Endodermal cell (in vitro differentiated cells): ENCODE results near the gene ARSA. TPM values are rescaled to one million over a fixed set of nuclear protein-coding genes. Genes with fewer than 3 reads are reported as not detected.

ENCODE experiments used
- DNase-seq: peaks from one replicate; pipeline ENCODE4 v3.0.0-alpha.2; 2017
- H3K27ac ChIP-seq: 2 replicates; pipeline ENCODE4 v1.5.1; 2013; ENCODE audit warnings: mild to moderate bottlenecking, low read depth, low read length, moderate library complexity
- H3K27me3 ChIP-seq: 2 replicates; pipeline ENCODE4 v1.6.1; 2013; ENCODE audit warnings: mild to moderate bottlenecking, low read length, moderate library complexity; ENCODE audit not compliant: insufficient read depth, control insufficient read depth, poor library complexity, severe bottlenecking
- H3K36me3 ChIP-seq: 2 replicates; pipeline ENCODE4 v1.7.0; 2013; ENCODE audit warnings: mild to moderate bottlenecking, low read length, moderate library complexity; ENCODE audit not compliant: control insufficient read depth, insufficient read depth
- H3K4me1 ChIP-seq: one replicate; pipeline ENCODE4 v1.7.0; 2013; ENCODE audit warnings: low read length; ENCODE audit not compliant: control insufficient read depth, insufficient read depth
- H3K4me3 ChIP-seq: 2 replicates; pipeline ENCODE4 v1.5.1; 2013; ENCODE audit warnings: mild to moderate bottlenecking, low read length, moderate library complexity
- H3K9ac ChIP-seq: 2 replicates; pipeline ENCODE4 v1.6.1; 2013; ENCODE audit warnings: mild to moderate bottlenecking, low read length, moderate library complexity; ENCODE audit not compliant: poor library complexity, severe bottlenecking; ENCODE audit errors: extremely low read depth
- H3K9me3 ChIP-seq: 2 replicates; pipeline ENCODE4 v1.6.1; 2013; ENCODE audit warnings: mild to moderate bottlenecking, low read length, moderate library complexity; ENCODE audit not compliant: control insufficient read depth
- H3K27ac Mint-ChIP-seq: 2 replicates; pipeline ENCODE4 v1.8.0; 2020; ENCODE audit warnings: mixed read lengths
- H3K27me3 Mint-ChIP-seq: 2 replicates; pipeline ENCODE4 v1.8.0; 2021; ENCODE audit warnings: mild to moderate bottlenecking, mixed read lengths; ENCODE audit not compliant: insufficient read depth
- H3K36me3 Mint-ChIP-seq: 2 replicates; pipeline ENCODE4 v1.8.0; 2020; ENCODE audit warnings: low read depth, mixed read lengths
- H3K4me1 Mint-ChIP-seq: 2 replicates; pipeline ENCODE4 v1.8.0; 2020; ENCODE audit warnings: mixed read lengths
- H3K4me3 Mint-ChIP-seq: 2 replicates; pipeline ENCODE4 v1.8.0; 2020; ENCODE audit warnings: mild to moderate bottlenecking, moderate library complexity, mixed read lengths
- H3K9me3 Mint-ChIP-seq: 2 replicates; pipeline ENCODE4 v1.8.0; 2020; ENCODE audit warnings: mild to moderate bottlenecking, mixed read lengths
- WGBS, 2 experiments: methylation state at CpG; one replicate each; pipeline versions ENCODE4 v1.1.5 to v1.1.7; 2013; ENCODE audit warnings: missing lambda C conversion rate in 2 of 2, mixed read lengths in 1 of 2; ENCODE audit not compliant: insufficient coverage in 1 of 2, insufficient read length in 1 of 2; 5-methylcytosine and 5-hydroxymethylcytosine counted together
- total RNA-seq, 2 donors: library from RNA; stranded (reverse); fragmentation: NEBNext Ultra II Directional in 1 of 2; extraction: Animal tissue kit (Norgen Biotek cat#: 25700) in 1 of 2; gene quantifications; 2 replicates in 1 of 2; 3 replicates in 1 of 2; pipeline ENCODE4 v1.2.1, GENCODE V29; 2021
- TF ChIP-seq, protein P1 (sequence below): fragments of 200-600 bp; sonication (generic); conservative IDR thresholded peaks from 2 replicates; pipeline ENCODE4 v1.5.0; 2021; ENCODE audit warnings: antibody characterized with exemption, mild to moderate bottlenecking

Gene ARSA
- total RNA-seq, 2 donors from 2014 or later: 28.6 to 30.6 TPM

DNA sequence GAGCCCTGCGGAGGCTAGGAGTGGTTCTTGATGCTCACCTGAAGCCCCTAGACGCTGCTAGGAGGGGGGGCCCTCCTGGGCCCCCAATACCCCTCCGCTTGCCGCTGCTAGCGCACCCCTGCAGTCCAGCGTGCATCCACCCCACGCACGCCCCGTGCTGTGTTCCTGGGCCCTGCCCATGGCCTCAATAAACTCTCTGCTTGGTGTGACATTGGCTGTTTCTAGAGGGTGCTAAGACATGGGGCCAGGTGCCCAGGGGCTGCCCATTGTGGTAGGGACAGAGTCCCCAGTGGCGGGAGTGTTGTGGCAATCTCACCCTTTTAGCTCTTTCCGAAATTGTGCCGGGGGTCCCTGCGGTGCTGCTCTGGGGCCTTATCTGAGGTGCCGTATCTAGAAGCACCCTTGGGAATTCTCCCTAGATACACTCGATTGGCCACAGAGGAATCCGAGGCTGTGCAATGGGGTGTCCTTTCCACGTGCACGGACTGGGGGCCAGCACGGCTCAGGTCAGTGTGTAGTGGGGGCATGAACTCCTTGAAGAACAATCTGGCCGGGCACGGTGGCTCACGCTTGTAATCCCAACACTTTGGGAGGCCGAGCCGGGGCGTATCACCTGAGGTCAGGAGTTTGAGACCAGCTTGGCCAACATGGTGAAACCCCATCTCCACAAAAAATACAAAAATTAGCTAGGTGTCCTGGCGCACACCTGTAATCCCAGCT, 16.5 kb downstream of the ARSA start:
- no peak for DNase-seq
- no peaks in the 10 kb centered on the region for H3K4me1 Mint-ChIP-seq
- no peaks in the 10 kb centered on the region for H3K9me3 Mint-ChIP-seq
- WGBS, 2 experiments: 87 to 93% methylated on average over 17 to 26 of the region's 26 CpGs
- no peaks in the 10 kb centered on the region for H3K36me3 Mint-ChIP-seq
- H3K27me3 ChIP-seq: peaks cover 31% of the 10 kb centered on the region
- no peaks in the 10 kb centered on the region for H3K4me1 ChIP-seq
- no peak overlapping the region for H3K4me3 ChIP-seq
- no peak overlapping the region for H3K4me3 Mint-ChIP-seq
- no peak overlapping the region for H3K27ac Mint-ChIP-seq
- H3K9me3 ChIP-seq: no peaks in the 10 kb centered on the region
- H3K27ac ChIP-seq: no peak overlapping the region
- H3K9ac ChIP-seq: no peak overlapping the region
- H3K36me3 ChIP-seq: no peaks in the 10 kb centered on the region
- peaks cover 67% of the 10 kb centered on the region for H3K27me3 Mint-ChIP-seq
- TF ChIP-seq, protein P1, sequence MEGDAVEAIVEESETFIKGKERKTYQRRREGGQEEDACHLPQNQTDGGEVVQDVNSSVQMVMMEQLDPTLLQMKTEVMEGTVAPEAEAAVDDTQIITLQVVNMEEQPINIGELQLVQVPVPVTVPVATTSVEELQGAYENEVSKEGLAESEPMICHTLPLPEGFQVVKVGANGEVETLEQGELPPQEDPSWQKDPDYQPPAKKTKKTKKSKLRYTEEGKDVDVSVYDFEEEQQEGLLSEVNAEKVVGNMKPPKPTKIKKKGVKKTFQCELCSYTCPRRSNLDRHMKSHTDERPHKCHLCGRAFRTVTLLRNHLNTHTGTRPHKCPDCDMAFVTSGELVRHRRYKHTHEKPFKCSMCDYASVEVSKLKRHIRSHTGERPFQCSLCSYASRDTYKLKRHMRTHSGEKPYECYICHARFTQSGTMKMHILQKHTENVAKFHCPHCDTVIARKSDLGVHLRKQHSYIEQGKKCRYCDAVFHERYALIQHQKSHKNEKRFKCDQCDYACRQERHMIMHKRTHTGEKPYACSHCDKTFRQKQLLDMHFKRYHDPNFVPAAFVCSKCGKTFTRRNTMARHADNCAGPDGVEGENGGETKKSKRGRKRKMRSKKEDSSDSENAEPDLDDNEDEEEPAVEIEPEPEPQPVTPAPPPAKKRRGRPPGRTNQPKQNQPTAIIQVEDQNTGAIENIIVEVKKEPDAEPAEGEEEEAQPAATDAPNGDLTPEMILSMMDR: no peak

DNA sequence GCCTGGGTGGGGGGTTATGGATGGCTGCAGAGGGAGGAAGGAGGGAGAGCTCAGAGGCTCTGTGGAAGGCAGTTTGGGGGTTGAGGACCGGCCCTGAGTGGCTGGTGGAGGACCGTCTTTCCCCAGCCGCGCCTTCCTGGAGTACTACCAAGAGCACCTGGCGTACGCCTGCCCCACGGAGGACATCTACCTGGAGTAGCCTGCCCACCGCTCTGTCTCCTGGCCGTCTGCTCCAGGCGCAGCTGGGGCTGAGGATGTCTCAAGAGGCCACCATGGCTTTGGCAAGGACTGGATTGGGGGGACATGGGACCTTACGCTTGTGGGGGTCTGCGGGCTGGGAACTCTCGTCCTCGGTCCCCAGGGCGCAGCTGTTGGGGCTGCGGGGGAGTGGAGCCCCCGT, 17.4 kb downstream of the ARSA start:
- no peak for DNase-seq
- H3K9me3 ChIP-seq: no peaks in the 10 kb centered on the region
- 86 to 95% methylated on average over 10 to 17 of the region's 17 CpGs for WGBS, 2 experiments
- H3K27me3 Mint-ChIP-seq: peaks cover 74% of the 10 kb centered on the region
- no peak overlapping the region for H3K4me3 ChIP-seq
- TF ChIP-seq, protein P1: no peak
- H3K27ac ChIP-seq: no peak overlapping the region
- no peak overlapping the region for H3K4me3 Mint-ChIP-seq
- H3K36me3 Mint-ChIP-seq: no peaks in the 10 kb centered on the region
- peaks cover 40% of the 10 kb centered on the region for H3K27me3 ChIP-seq
- no peaks in the 10 kb centered on the region for H3K36me3 ChIP-seq
- H3K4me1 Mint-ChIP-seq: no peaks in the 10 kb centered on the region
- no peak overlapping the region for H3K27ac Mint-ChIP-seq
- no peaks in the 10 kb centered on the region for H3K4me1 ChIP-seq
- H3K9me3 Mint-ChIP-seq: no peaks in the 10 kb centered on the region
- no peak overlapping the region for H3K9ac ChIP-seq

DNA sequence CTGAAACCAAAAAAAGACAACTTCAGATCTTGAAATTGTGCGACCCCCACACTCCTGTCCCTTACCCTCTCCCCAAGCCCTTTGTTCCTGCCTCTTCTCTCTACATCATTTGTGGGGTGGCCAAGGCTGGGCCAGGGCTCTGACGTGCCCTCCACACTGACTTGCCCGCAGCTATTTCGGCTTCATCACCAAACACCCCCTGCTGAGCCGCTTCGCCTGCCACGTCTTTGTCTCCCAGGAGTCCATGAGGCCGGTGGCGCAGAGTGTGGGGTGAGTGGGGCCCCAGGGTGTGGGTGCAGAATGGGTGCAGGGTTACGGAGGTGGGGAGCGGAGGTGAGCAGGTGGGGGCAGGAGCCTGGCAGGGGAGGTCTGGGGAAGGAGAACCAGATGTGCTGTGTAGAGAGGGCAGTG, 17.9 kb downstream of the ARSA start:
- no peak overlapping the region for H3K9ac ChIP-seq
- H3K36me3 Mint-ChIP-seq: no peaks in the 10 kb centered on the region
- no peaks in the 10 kb centered on the region for H3K4me1 Mint-ChIP-seq
- no peaks in the 10 kb centered on the region for H3K36me3 ChIP-seq
- H3K9me3 ChIP-seq: no peaks in the 10 kb centered on the region
- H3K27ac Mint-ChIP-seq: no peak overlapping the region
- no peak overlapping the region for H3K4me3 ChIP-seq
- TF ChIP-seq, protein P1: no peak
- no peaks in the 10 kb centered on the region for H3K9me3 Mint-ChIP-seq
- no peak for DNase-seq
- no peaks in the 10 kb centered on the region for H3K4me1 ChIP-seq
- H3K27me3 ChIP-seq: peaks cover 46% of the 10 kb centered on the region
- peaks cover 78% of the 10 kb centered on the region for H3K27me3 Mint-ChIP-seq
- 91 to 100% methylated on average over 2 to 11 of the region's 11 CpGs for WGBS, 2 experiments
- no peak overlapping the region for H3K4me3 Mint-ChIP-seq
- H3K27ac ChIP-seq: no peak overlapping the region
